HepG2 (cell line): ENCODE results near the gene REEP6. TPM values are rescaled to one million over a fixed set of nuclear protein-coding genes. Genes with fewer than 3 reads are reported as not detected.

Experiments used
- AKAP8 ChIP-seq: sonication (generic); formaldehyde crosslinking; IDR thresholded peaks from 2 replicates; pipeline ENCODE4 v1.5.1; 2020; ENCODE audit warnings: mild to moderate bottlenecking, missing genetic modification reagents
- CEBPG ChIP-seq: IDR thresholded peaks from 2 replicates; pipeline ENCODE4 v1.6.1; 2016
- HMG20B ChIP-seq: conservative IDR thresholded peaks from 2 replicates; pipeline ENCODE4 v1.6.1; 2016; ENCODE audit warnings: missing genetic modification reagents, missing compliant biosample characterization
- HNRNPK ChIP-seq: fragments of 200-400 bp; formaldehyde crosslinking; IDR thresholded peaks from 2 replicates; pipeline ENCODE4 v1.6.1; 2018; ENCODE audit warnings: low read length, low read depth, moderate library complexity, mild to moderate bottlenecking; ENCODE audit not compliant: poor library complexity, severe bottlenecking
- ONECUT2 ChIP-seq: sonication (generic); formaldehyde crosslinking; IDR thresholded peaks from 2 replicates; pipeline ENCODE4 v1.4.0; 2020; ENCODE audit warnings: missing genetic modification reagents
- POLR2A ChIP-seq, 2 experiments: IDR thresholded peaks; 2 replicates each; pipeline ENCODE4 v1.6.1; 2011; ENCODE audit warnings: low read depth in 2 of 2, low read length in 2 of 2, mild to moderate bottlenecking in 1 of 2, moderate library complexity in 1 of 2; ENCODE audit not compliant: insufficient read depth in 1 of 2
- RBAK ChIP-seq: sonication (generic); formaldehyde crosslinking; IDR thresholded peaks from 2 replicates; pipeline ENCODE4 v1.5.1; 2020; ENCODE audit warnings: mild to moderate bottlenecking, missing genetic modification reagents
- TBL1XR1 ChIP-seq: fragments of 150-350 bp; IDR thresholded peaks from 2 replicates; pipeline ENCODE4 v1.6.1; 2014; ENCODE audit warnings: borderline replicate concordance, low read length; ENCODE audit not compliant: partially characterized antibody
- ZFP41 ChIP-seq: sonication (generic); formaldehyde crosslinking; IDR thresholded peaks from 2 replicates; pipeline ENCODE4 v1.4.0; 2020; ENCODE audit warnings: mild to moderate bottlenecking, missing genetic modification reagents, borderline replicate concordance
- ZNF12 ChIP-seq: sonication (generic); formaldehyde crosslinking; IDR thresholded peaks from 2 replicates; pipeline ENCODE4 v1.5.0; 2020; ENCODE audit warnings: missing genetic modification reagents
- ZNF136 ChIP-seq: sonication (generic); formaldehyde crosslinking; IDR thresholded peaks from 2 replicates; pipeline ENCODE4 v1.8.1; 2022; ENCODE audit warnings: low read depth, mild to moderate bottlenecking, moderate library complexity, missing genetic modification reagents
- ZNF17 ChIP-seq: sonication (generic); formaldehyde crosslinking; IDR thresholded peaks from 2 replicates; pipeline ENCODE4 v1.5.0; 2020; ENCODE audit warnings: mild to moderate bottlenecking, missing genetic modification reagents
- ZNF530 ChIP-seq: sonication (generic); formaldehyde crosslinking; IDR thresholded peaks from 2 replicates; pipeline ENCODE4 v1.5.0; 2020; ENCODE audit warnings: low read depth, mild to moderate bottlenecking, missing genetic modification reagents
- polyA plus RNA-seq, 8 experiments: library from polyadenylated mRNA; depleted of rRNA in 3 of 8; stranded (reverse) in 7 of 8; unstranded in 1 of 8; fragments of >200 nt; fragmentation: Illumina TruSeq in 4 of 8; extraction: Trizol in 4 of 8; gene quantifications; 2 replicates each; pipeline versions ENCODE4 v1.2.1 to v1.2.3, GENCODE V29; 2011 to 2016; ENCODE audit warnings: low read depth in 4 of 8, missing spikeins in 1 of 8, mixed read lengths in 1 of 8; ENCODE audit not compliant: insufficient read depth in 1 of 8
- total RNA-seq, 5 experiments: library from RNA; depleted of rRNA; stranded (reverse); fragments of >200 nt; fragmentation: Illumina TruSeq; extraction: Trizol; gene quantifications; 2 replicates each; pipeline ENCODE4 v1.2.3, GENCODE V29; 2016; ENCODE audit warnings: low read depth in 1 of 5
- TF ChIP-seq, protein P1 (sequence below): IDR thresholded peaks from 2 replicates; pipeline ENCODE4 v1.6.1; 2016; ENCODE audit warnings: missing compliant biosample characterization, missing genetic modification reagents, borderline replicate concordance
- TF ChIP-seq, protein P2 (sequence below): sonication (generic); formaldehyde crosslinking; conservative IDR thresholded peaks from 2 replicates; pipeline ENCODE4 v1.4.0; 2020; ENCODE audit warnings: missing genetic modification reagents
- TF ChIP-seq, protein P3 (sequence below): sonication (generic); formaldehyde crosslinking; IDR thresholded peaks from 2 replicates; pipeline ENCODE4 v1.5.0; 2020; ENCODE audit warnings: missing genetic modification reagents
- TF ChIP-seq, protein P4 (sequence below): sonication (generic); formaldehyde crosslinking; IDR thresholded peaks from 2 replicates; pipeline ENCODE4 v1.4.0; 2020; ENCODE audit warnings: missing genetic modification reagents, borderline replicate concordance
- TF ChIP-seq, protein P5 (sequence below): sonication (generic); formaldehyde crosslinking; IDR thresholded peaks from 2 replicates; pipeline ENCODE4 v1.4.0; 2020; ENCODE audit warnings: missing genetic modification reagents
- TF ChIP-seq, protein P6 (sequence below): sonication (generic); formaldehyde crosslinking; IDR thresholded peaks from 2 replicates; pipeline ENCODE4 v1.5.0; 2020; ENCODE audit warnings: mild to moderate bottlenecking, low read depth, missing genetic modification reagents, borderline replicate concordance
- TF ChIP-seq, protein P7 (sequence below): sonication (generic); formaldehyde crosslinking; IDR thresholded peaks from 2 replicates; pipeline ENCODE4 v1.4.0; 2020; ENCODE audit warnings: mild to moderate bottlenecking, missing genetic modification reagents

Gene REEP6
- total and polyA plus RNA-seq, 2 of the 13 experiments (the other 11 are each of a cell fraction or from before 2014, with no cell fraction given) = 10.0 to 28.8 TPM

DNA sequence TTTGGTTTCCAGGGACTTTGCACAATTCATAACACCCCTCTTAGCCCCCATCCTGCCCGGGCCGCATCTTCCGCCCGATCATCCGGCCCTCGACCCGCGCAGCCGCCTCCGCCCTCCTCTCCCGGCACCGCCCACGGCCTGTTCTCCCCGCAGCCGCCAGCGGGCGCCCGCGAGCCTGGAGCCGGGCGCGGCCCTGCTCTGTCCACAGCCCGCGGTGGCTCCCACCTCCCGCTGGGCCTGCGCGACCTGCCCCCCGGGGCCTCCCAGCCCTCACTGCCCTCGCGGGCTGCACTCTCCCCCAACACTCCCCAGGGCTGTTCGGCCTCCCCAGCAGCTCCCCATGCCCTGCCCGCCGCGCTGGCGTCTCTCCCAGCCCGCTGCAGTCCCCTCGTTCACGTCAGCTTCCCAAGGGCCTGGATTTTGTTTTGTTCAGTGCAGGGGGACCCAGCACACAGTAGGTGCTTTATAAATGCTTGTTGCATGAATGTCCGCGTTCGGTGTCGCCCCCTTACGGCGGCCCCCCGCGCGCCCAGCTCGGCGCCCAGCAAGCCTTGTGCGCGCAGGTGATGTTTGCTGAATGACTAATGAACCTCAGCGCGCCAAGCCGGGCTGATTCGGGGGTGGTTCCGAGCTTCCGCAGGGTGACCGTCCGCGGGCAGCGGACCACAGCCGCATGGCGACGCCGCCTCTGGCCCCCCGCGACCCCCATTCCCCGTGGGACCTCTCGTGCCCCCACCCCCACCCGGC, 45.6 kb upstream of the REEP6 start (continued):
- TF ChIP-seq, protein P1, sequence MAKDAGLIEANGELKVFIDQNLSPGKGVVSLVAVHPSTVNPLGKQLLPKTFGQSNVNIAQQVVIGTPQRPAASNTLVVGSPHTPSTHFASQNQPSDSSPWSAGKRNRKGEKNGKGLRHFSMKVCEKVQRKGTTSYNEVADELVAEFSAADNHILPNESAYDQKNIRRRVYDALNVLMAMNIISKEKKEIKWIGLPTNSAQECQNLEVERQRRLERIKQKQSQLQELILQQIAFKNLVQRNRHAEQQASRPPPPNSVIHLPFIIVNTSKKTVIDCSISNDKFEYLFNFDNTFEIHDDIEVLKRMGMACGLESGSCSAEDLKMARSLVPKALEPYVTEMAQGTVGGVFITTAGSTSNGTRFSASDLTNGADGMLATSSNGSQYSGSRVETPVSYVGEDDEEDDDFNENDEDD (CRISPR knock-in tag) = no peak; the same call in 1 of the 2 replicates
- TF ChIP-seq CEBPG (CRISPR knock-in tag) (no peak), ZNF17 (CRISPR knock-in tag) (no peak), POLR2A (IDR thresholded peaks at IDR 0.05; ENCODE audit: insufficient read depth in 1 of 2, low read depth in 2 of 2, low read length in 2 of 2) (no peak), HNRNPK (peak; percentile 69), ONECUT2 (no peak), ZNF530 (CRISPR knock-in tag) (no peak), ZNF136 (CRISPR knock-in tag) (no peak), HMG20B (CRISPR knock-in tag) (no peak), AKAP8 (no peak), ZNF12 (CRISPR knock-in tag) (no peak), TBL1XR1 (no peak), ZFP41 (CRISPR knock-in tag) (no peak), RBAK (no peak)
- TF ChIP-seq, protein P2, sequence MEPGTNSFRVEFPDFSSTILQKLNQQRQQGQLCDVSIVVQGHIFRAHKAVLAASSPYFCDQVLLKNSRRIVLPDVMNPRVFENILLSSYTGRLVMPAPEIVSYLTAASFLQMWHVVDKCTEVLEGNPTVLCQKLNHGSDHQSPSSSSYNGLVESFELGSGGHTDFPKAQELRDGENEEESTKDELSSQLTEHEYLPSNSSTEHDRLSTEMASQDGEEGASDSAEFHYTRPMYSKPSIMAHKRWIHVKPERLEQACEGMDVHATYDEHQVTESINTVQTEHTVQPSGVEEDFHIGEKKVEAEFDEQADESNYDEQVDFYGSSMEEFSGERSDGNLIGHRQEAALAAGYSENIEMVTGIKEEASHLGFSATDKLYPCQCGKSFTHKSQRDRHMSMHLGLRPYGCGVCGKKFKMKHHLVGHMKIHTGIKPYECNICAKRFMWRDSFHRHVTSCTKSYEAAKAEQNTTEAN (CRISPR knock-in tag) = 0 out of 2 replicates have a peak, but pooled peaks have one; percentile 17
- TF ChIP-seq, protein P3, sequence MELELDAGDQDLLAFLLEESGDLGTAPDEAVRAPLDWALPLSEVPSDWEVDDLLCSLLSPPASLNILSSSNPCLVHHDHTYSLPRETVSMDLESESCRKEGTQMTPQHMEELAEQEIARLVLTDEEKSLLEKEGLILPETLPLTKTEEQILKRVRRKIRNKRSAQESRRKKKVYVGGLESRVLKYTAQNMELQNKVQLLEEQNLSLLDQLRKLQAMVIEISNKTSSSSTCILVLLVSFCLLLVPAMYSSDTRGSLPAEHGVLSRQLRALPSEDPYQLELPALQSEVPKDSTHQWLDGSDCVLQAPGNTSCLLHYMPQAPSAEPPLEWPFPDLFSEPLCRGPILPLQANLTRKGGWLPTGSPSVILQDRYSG (CRISPR knock-in tag) = no peak
- TF ChIP-seq, protein P4, sequence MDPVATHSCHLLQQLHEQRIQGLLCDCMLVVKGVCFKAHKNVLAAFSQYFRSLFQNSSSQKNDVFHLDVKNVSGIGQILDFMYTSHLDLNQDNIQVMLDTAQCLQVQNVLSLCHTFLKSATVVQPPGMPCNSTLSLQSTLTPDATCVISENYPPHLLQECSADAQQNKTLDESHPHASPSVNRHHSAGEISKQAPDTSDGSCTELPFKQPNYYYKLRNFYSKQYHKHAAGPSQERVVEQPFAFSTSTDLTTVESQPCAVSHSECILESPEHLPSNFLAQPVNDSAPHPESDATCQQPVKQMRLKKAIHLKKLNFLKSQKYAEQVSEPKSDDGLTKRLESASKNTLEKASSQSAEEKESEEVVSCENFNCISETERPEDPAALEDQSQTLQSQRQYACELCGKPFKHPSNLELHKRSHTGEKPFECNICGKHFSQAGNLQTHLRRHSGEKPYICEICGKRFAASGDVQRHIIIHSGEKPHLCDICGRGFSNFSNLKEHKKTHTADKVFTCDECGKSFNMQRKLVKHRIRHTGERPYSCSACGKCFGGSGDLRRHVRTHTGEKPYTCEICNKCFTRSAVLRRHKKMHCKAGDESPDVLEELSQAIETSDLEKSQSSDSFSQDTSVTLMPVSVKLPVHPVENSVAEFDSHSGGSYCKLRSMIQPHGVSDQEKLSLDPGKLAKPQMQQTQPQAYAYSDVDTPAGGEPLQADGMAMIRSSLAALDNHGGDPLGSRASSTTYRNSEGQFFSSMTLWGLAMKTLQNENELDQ = no peak
- TF ChIP-seq, protein P5, sequence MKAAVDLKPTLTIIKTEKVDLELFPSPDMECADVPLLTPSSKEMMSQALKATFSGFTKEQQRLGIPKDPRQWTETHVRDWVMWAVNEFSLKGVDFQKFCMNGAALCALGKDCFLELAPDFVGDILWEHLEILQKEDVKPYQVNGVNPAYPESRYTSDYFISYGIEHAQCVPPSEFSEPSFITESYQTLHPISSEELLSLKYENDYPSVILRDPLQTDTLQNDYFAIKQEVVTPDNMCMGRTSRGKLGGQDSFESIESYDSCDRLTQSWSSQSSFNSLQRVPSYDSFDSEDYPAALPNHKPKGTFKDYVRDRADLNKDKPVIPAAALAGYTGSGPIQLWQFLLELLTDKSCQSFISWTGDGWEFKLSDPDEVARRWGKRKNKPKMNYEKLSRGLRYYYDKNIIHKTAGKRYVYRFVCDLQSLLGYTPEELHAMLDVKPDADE (CRISPR knock-in tag) = no peak
- TF ChIP-seq, protein P6, sequence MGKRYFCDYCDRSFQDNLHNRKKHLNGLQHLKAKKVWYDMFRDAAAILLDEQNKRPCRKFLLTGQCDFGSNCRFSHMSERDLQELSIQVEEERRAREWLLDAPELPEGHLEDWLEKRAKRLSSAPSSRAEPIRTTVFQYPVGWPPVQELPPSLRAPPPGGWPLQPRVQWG (CRISPR knock-in tag) = no peak
- TF ChIP-seq, protein P7, sequence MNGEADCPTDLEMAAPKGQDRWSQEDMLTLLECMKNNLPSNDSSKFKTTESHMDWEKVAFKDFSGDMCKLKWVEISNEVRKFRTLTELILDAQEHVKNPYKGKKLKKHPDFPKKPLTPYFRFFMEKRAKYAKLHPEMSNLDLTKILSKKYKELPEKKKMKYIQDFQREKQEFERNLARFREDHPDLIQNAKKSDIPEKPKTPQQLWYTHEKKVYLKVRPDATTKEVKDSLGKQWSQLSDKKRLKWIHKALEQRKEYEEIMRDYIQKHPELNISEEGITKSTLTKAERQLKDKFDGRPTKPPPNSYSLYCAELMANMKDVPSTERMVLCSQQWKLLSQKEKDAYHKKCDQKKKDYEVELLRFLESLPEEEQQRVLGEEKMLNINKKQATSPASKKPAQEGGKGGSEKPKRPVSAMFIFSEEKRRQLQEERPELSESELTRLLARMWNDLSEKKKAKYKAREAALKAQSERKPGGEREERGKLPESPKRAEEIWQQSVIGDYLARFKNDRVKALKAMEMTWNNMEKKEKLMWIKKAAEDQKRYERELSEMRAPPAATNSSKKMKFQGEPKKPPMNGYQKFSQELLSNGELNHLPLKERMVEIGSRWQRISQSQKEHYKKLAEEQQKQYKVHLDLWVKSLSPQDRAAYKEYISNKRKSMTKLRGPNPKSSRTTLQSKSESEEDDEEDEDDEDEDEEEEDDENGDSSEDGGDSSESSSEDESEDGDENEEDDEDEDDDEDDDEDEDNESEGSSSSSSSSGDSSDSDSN (CRISPR knock-in tag) = peak; percentile 31; the same call in 1 of the 2 replicates
